Aorta (tissue), 5 donors: ENCODE results near the gene HCRT. TPM values are rescaled to one million over a fixed set of nuclear protein-coding genes. Genes with fewer than 3 reads are reported as not detected.
"Not testable (repeated sequence)": the region's sequence is repeated elsewhere in the genome, so short reads cannot be mapped to it uniquely, and the experiment has no call there.

Experiments used
- ATAC-seq: fragments of 200-7000 bp; cut with Tn5 transposase; one replicate; pipeline ENCODE4 v1.9.1; 2022; ENCODE audit warnings: moderate library complexity; ENCODE audit not compliant: low FRiP score
- DNase-seq, 2 donors: peaks; one replicate each; pipeline ENCODE4 v3.0.0-alpha.2; 2020
- H3K27ac ChIP-seq, 2 donors: one replicate each; pipeline ENCODE4 v1.5.1; 2013; ENCODE audit warnings: low read length in 2 of 2, mild to moderate bottlenecking in 2 of 2, moderate library complexity in 2 of 2, control low read depth in 1 of 2, inconsistent platforms in 1 of 2, low read depth in 1 of 2
- H3K27me3 ChIP-seq, 2 donors: one replicate each; pipeline ENCODE4 v1.6.1; 2013; ENCODE audit warnings: control low read depth in 1 of 2, low read length in 1 of 2, mild to moderate bottlenecking in 1 of 2, moderate library complexity in 1 of 2; ENCODE audit not compliant: insufficient read depth in 2 of 2, control insufficient read depth in 1 of 2
- H3K36me3 ChIP-seq, 2 donors: one replicate each; pipeline ENCODE4 v1.6.1; 2013; ENCODE audit warnings: control low read depth in 1 of 2, low read length in 1 of 2, mild to moderate bottlenecking in 1 of 2; ENCODE audit not compliant: insufficient read depth in 2 of 2, control insufficient read depth in 1 of 2
- H3K4me1 ChIP-seq, 2 donors: one replicate each; pipeline ENCODE4 v1.6.1; 2013; ENCODE audit warnings: low read length in 2 of 2, control low read depth in 1 of 2, mild to moderate bottlenecking in 1 of 2, moderate library complexity in 1 of 2; ENCODE audit not compliant: insufficient read depth in 2 of 2, control insufficient read depth in 1 of 2
- H3K4me3 ChIP-seq, 2 donors: one replicate each; pipeline ENCODE4 v1.5.1; 2013; ENCODE audit warnings: low read length in 2 of 2, control low read depth in 1 of 2, mild to moderate bottlenecking in 1 of 2
- H3K9me3 ChIP-seq: one replicate; pipeline ENCODE4 v1.6.1; 2013; ENCODE audit warnings: mild to moderate bottlenecking, low read length; ENCODE audit not compliant: control insufficient read depth
- whole genome bisulfite sequencing, 2 donors: extraction: QIAGEN DNeasy Blood & Tissue Kit; methylation state at CpG; one replicate each; pipeline ENCODE4 v1.1.7; 2013; 5-methylcytosine and 5-hydroxymethylcytosine counted together
- intact Hi-C, 2 donors: fragments of 100-400 bp; cut with DNase I; formaldehyde crosslinking; loops; one replicate each; pipeline versions ENCODE4 v1.14.2 to v1.15.0; 2022
- polyA plus RNA-seq, 2 donors: library from polyadenylated mRNA; stranded (reverse); fragments of 200-250 nt; gene quantifications; one replicate each; pipeline ENCODE4 v1.2.3, GENCODE V29; 2013
- total RNA-seq, 2 donors: library from RNA; stranded (reverse); fragmentation: NEBNext Ultra II Directional; extraction: Animal tissue kit (Norgen Biotek cat#: 25700); gene quantifications; one replicate each; pipeline ENCODE4 v1.2.1, GENCODE V29; 2021
- donor health status: healthy with polysubstance abuse.
- donor health status: Bipolar disorder and iron deficiency.
- donor health status: DM: no; HTN: no; CAD: no.
- donor health status: DM: no; HTN: no; CAD: no.
- donor health status: DM: yes; HTN: yes; CAD: no.

HCRT gene
- total and polyA plus RNA-seq, 4 donors: not detected

GRCh38 chr17:42192189-42193126 lies 7.2 kb upstream of the HCRT start:
- 92 to 93% methylated on average over 23 of the region's 23 CpGs for WGBS, 2 donors
- Histone ChIP-seq H3K27me3 (no peaks in the 10 kb centered on the region), H3K36me3 (no peaks in the 10 kb centered on the region), H3K27ac (no peak overlapping the region), H3K4me3 (no peak overlapping the region), H3K4me1 (no peaks in the 10 kb centered on the region), H3K9me3 (no peaks in the 10 kb centered on the region)
- ATAC-seq (no peak), DNase-seq (no peak)
- intact Hi-C loops: no loop called here

- no peak overlapping the region for H3K4me3 ChIP-seq
- H3K36me3 ChIP-seq: no peaks in the 10 kb centered on the region
- ATAC-seq (no peak), DNase-seq (no peak)
- no peaks in the 10 kb centered on the region for H3K27me3 ChIP-seq
- H3K27ac ChIP-seq: no peak overlapping the region
- intact Hi-C loops: no loop called here
- 92 to 94% methylated on average over 5 of the region's 5 CpGs for WGBS, 2 donors
- no peaks in the 10 kb centered on the region for H3K4me1 ChIP-seq
- no peaks in the 10 kb centered on the region for H3K9me3 ChIP-seq
These were observed 6.0 kb upstream of the HCRT start for GRCh38 chr17:42191275-42191608.

GRCh38 chr17:42190491-42191274 lies 5.4 kb upstream of the HCRT start:
- intact Hi-C loops: no loop called here
- no peaks in the 10 kb centered on the region for H3K36me3 ChIP-seq
- no peaks in the 10 kb centered on the region for H3K4me1 ChIP-seq

GRCh38 chr17:42189651-42189965 lies 4.4 kb upstream of the HCRT start:
- no peaks in the 10 kb centered on the region for H3K27me3 ChIP-seq
- H3K4me3 ChIP-seq: no peak overlapping the region
- DNase-seq (no peak), ATAC-seq (no peak)
- intact Hi-C loops: no loop called here
- WGBS, 2 donors: 80% methylated on average over 11 of the region's 11 CpGs
- H3K9me3 ChIP-seq: no peaks in the 10 kb centered on the region
- H3K4me1 ChIP-seq: no peaks in the 10 kb centered on the region
- no peak overlapping the region for H3K27ac ChIP-seq
- no peaks in the 10 kb centered on the region for H3K36me3 ChIP-seq

More at GRCh38 chr17:42190491-42191274, 5.4 kb upstream of the HCRT start:
- ATAC-seq (no peak), DNase-seq (no peak)
- Histone ChIP-seq H3K27me3 (no peaks in the 10 kb centered on the region), H3K9me3 (no peaks in the 10 kb centered on the region), H3K4me3 (no peak overlapping the region), H3K27ac (no peak overlapping the region)
- 84 to 89% methylated on average over 16 to 17 of the region's 17 CpGs for WGBS, 2 donors

- Histone ChIP-seq H3K9me3 (no peaks in the 10 kb centered on the region), H3K27me3 (no peaks in the 10 kb centered on the region), H3K27ac (no peak overlapping the region), H3K4me1 (no peaks in the 10 kb centered on the region), H3K36me3 (no peaks in the 10 kb centered on the region), H3K4me3 (no peak overlapping the region)
- ATAC-seq: no peak
- peak in 1 of 2 donors; percentile 70 for DNase-seq
- 79 to 83% methylated on average over 19 of the region's 19 CpGs for WGBS, 2 donors
- intact Hi-C loops: no loop called here
These were observed 3.7 kb upstream of the HCRT start for GRCh38 chr17:42188749-42189650.

- ATAC-seq: no peak
- Histone ChIP-seq H3K9me3 (no peaks in the 10 kb centered on the region), H3K4me3 (no peak overlapping the region), H3K27me3 (no peaks in the 10 kb centered on the region), H3K36me3 (no peaks in the 10 kb centered on the region), H3K4me1 (no peaks in the 10 kb centered on the region), H3K27ac (no peak overlapping the region)
- intact Hi-C loops: no loop called here
- DNase-seq: no peak
- 61 to 75% methylated on average over 2 of the region's 2 CpGs for WGBS, 2 donors
These were observed 2.6 kb upstream of the HCRT start for GRCh38 chr17:42187833-42188232.

GRCh38 chr17:42186191-42186590 lies 939 bp upstream of the HCRT start:
- intact Hi-C loops, H3K36me3 ChIP-seq, H3K9me3 ChIP-seq, ATAC-seq, H3K4me3 ChIP-seq, H3K27ac ChIP-seq, H3K27me3 ChIP-seq, DNase-seq, H3K4me1 ChIP-seq: not testable (repeated sequence)
- WGBS, 2 donors: 88 to 92% methylated on average over 4 to 5 of the region's 5 CpGs

- Histone ChIP-seq H3K9me3 (no peaks in the 10 kb centered on the region), H3K27me3 (no peaks in the 10 kb centered on the region), H3K4me1 (no peaks in the 10 kb centered on the region), H3K36me3 (no peaks in the 10 kb centered on the region), H3K4me3 (no peak overlapping the region), H3K27ac (no peak overlapping the region)
- 61 to 65% methylated on average over 7 of the region's 7 CpGs for WGBS, 2 donors
- DNase-seq (no peak), ATAC-seq (no peak)
- intact Hi-C loops: no loop called here
These were observed 324 bp upstream of the HCRT start for GRCh38 chr17:42185621-42185930.
